HG02678 (cell line): ENCODE data around the gene APOBEC3A.

ENCODE experiments used
- ATAC-seq: cut with Tn5 transposase; IDR thresholded peaks from one replicate; pipeline ENCODE4 v1.9.1; 2021; ENCODE audit warnings: mild to moderate bottlenecking, moderate library complexity; ENCODE audit not compliant: unreplicated experiment

The APOBEC3A gene

GRCh38 chr22:38957046-38957770, at the start of gene APOBEC3A:
TSS of gene APOBEC3A (plus strand) at chr22:38957609. CDS start at chr22:38957692, 83 bp downstream.
- no peak for ATAC-seq

GRCh38 chr22:38907767-38908166, 49.6 kb upstream of the APOBEC3A start:
- no peak for ATAC-seq

GRCh38 chr22:38911434-38911833, 46.0 kb upstream of the APOBEC3A start:
- ATAC-seq, result no peak

GRCh38 chr22:38919631-38920190, 37.7 kb upstream of the APOBEC3A start:
- no peak for ATAC-seq

GRCh38 chr22:38921120-38921519, 36.3 kb upstream of the APOBEC3A start:
- no peak for ATAC-seq

- ATAC-seq, result no peak
Observed at GRCh38 chr22:38921806-38922205, 35.6 kb upstream of the APOBEC3A start.

GRCh38 chr22:38923463-38924346, 33.7 kb upstream of the APOBEC3A start:
- no peak for ATAC-seq

- no peak for ATAC-seq
Observed at GRCh38 chr22:38924347-38924952, 33.0 kb upstream of the APOBEC3A start.

GRCh38 chr22:38925571-38926041, 31.8 kb upstream of the APOBEC3A start:
- ATAC-seq, result no peak

- no peak for ATAC-seq
Observed at GRCh38 chr22:38927033-38927781, 30.2 kb upstream of the APOBEC3A start.

GRCh38 chr22:38930512-38930911, 26.9 kb upstream of the APOBEC3A start:
- ATAC-seq, result no peak

GRCh38 chr22:38935023-38935422, 22.4 kb upstream of the APOBEC3A start:
- ATAC-seq, result no peak

GRCh38 chr22:38935616-38936015, 21.8 kb upstream of the APOBEC3A start:
- no peak for ATAC-seq

- no peak for ATAC-seq
Observed at GRCh38 chr22:38936562-38936961, 20.8 kb upstream of the APOBEC3A start.

GRCh38 chr22:38937036-38937435, 20.4 kb upstream of the APOBEC3A start:
- ATAC-seq, result no peak

GRCh38 chr22:38937541-38937940, 19.9 kb upstream of the APOBEC3A start:
- no peak for ATAC-seq

GRCh38 chr22:38938221-38938620, 19.2 kb upstream of the APOBEC3A start:
- ATAC-seq, result no peak

GRCh38 chr22:38938925-38939324, 18.5 kb upstream of the APOBEC3A start:
- no peak for ATAC-seq

- ATAC-seq, result no peak
Observed at GRCh38 chr22:38940811-38941384, 16.5 kb upstream of the APOBEC3A start.

- ATAC-seq, result peak; percentile 67
Observed at GRCh38 chr22:38941488-38941987, 15.9 kb upstream of the APOBEC3A start.
